PC-9 (cell line): ENCODE results near the gene ADAMTSL1. TPM values are rescaled to one million over a fixed set of nuclear protein-coding genes. Genes with fewer than 3 reads are reported as not detected.

Experiments used
- BruUV-seq: library from RNA; stranded (reverse); fragments of 400-500 nt; replicated peaks from 2 replicates; lab custom pipeline; 2021; lab: Mats Ljungman, UMichigan
- CTCF ChIA-PET: fragments of 300-600 bp; sonication (Branson Sonifier 250); formaldehyde crosslinking; loops from one replicate; lab custom pipeline; 2022; ENCODE audit warnings: antibody characterized with exemption; lab: Charles Lee
- POLR2A ChIA-PET: fragments of 300-600 bp; sonication (Branson Sonifier 250); formaldehyde crosslinking; loops from one replicate; lab custom pipeline; 2022; ENCODE audit warnings: antibody characterized with exemption; ENCODE audit not compliant: unreplicated experiment; lab: Charles Lee
- DNase-seq, 2 experiments: peaks; one replicate each; pipeline versions ENCODE4 v3.0.0 to v3.0.0-alpha.2; 2015 to 2022; ENCODE audit warnings: mixed read lengths in 1 of 2
- H2AFZ ChIP-seq: fragments of 200-600 bp; sonication (generic); 2 replicates; pipeline ENCODE4 v1.8.1; 2017; ENCODE audit warnings: antibody characterized with exemption
- H3F3A ChIP-seq: fragments of 200-600 bp; sonication (generic); 2 replicates; pipeline ENCODE4 v1.8.1; 2017; ENCODE audit warnings: antibody characterized with exemption, mild to moderate bottlenecking, low read depth; ENCODE audit not compliant: insufficient read depth
- H3K27ac ChIP-seq: fragments of 200-600 bp; sonication (generic); 2 replicates; pipeline ENCODE4 v1.6.1; 2016; ENCODE audit warnings: mixed run types
- H3K27me3 ChIP-seq: fragments of 200-600 bp; sonication (generic); 2 replicates; pipeline ENCODE4 v1.6.1; 2016; ENCODE audit warnings: low read depth, mixed run types; ENCODE audit not compliant: insufficient read depth
- H3K36me3 ChIP-seq: fragments of 200-600 bp; sonication (generic); 2 replicates; pipeline ENCODE4 v1.6.1; 2016; ENCODE audit warnings: low read depth, mixed run types
- H3K4me1 ChIP-seq: fragments of 200-600 bp; sonication (generic); replicated peaks from 2 replicates; pipeline ENCODE4 v1.6.1; 2016; ENCODE audit warnings: mixed run types; ENCODE audit not compliant: insufficient read depth
- H3K4me2 ChIP-seq: fragments of 200-600 bp; sonication (generic); 2 replicates; pipeline ENCODE4 v1.6.1; 2017; ENCODE audit warnings: mixed run types
- H3K4me3 ChIP-seq: fragments of 200-600 bp; sonication (generic); 2 replicates; pipeline ENCODE4 v1.6.1; 2016; ENCODE audit warnings: mixed run types
- H3K79me2 ChIP-seq: fragments of 200-600 bp; sonication (generic); 2 replicates; pipeline ENCODE4 v1.6.1; 2017; ENCODE audit warnings: low read depth, mixed run types
- H3K9me2 ChIP-seq: fragments of 200-600 bp; sonication (generic); 2 replicates; pipeline ENCODE4 v1.8.1; 2017; ENCODE audit warnings: mild to moderate bottlenecking; ENCODE audit not compliant: insufficient read depth
- H3K9me3 ChIP-seq: fragments of 200-600 bp; sonication (generic); 2 replicates; pipeline ENCODE4 v1.8.1; 2016; ENCODE audit warnings: low read depth; ENCODE audit not compliant: insufficient read depth
- H4K20me1 ChIP-seq: fragments of 200-600 bp; sonication (generic); 2 replicates; pipeline ENCODE4 v1.8.1; 2017; ENCODE audit not compliant: insufficient read depth
- CTCF ChIP-seq: fragments of 200-600 bp; sonication (generic); conservative IDR thresholded peaks from 2 replicates; pipeline ENCODE4 v1.6.1; 2017; ENCODE audit warnings: mixed run types, antibody characterized with exemption, mild to moderate bottlenecking, moderate library complexity
- EZH2 ChIP-seq: fragments of 200-600 bp; sonication (generic); IDR thresholded peaks from 2 replicates; pipeline ENCODE4 v1.8.0; 2017; ENCODE audit warnings: antibody characterized with exemption, low read depth
- intact Hi-C: fragments of 100-400 bp; cut with micrococcal nuclease; formaldehyde crosslinking; loops from one replicate; pipeline ENCODE4 v1.10.0; 2022; ENCODE audit not compliant: unreplicated experiment
- total RNA-seq: library from RNA; stranded (reverse); gene quantifications from 2 replicates; pipeline ENCODE4 v1.2.3, GENCODE V29; 2021

The ADAMTSL1 gene
- total RNA-seq, 1 experiment from 2014 or later = not detected

DNA sequence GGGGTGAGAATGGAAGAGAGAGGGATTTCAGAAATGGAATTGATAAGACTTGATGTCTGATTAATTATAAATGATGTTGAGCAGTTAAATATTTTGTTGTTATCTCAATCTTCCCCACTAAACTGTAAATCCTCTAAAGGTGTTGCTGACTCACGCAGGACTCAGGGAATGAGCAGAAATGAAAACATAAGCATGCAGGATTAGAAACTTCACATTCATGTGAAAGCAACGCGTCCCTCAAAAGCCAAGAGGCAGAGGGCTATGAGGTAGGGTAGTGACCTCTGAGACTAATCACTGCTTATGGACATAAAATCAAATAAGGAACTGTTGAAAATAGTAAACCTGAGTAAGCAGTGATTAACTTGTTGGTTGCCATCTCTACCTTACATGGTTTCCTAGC, 21.1 kb downstream of the ADAMTSL1 start:
- Histone ChIP-seq H3F3A (no peaks in the 10 kb centered on the region), H3K79me2 (no peaks in the 10 kb centered on the region), H3K9me3 (no peaks in the 10 kb centered on the region), H3K9me2 (no peaks in the 10 kb centered on the region), H3K27ac (no peak overlapping the region), H2AFZ (no peak overlapping the region), H3K27me3 (no peaks in the 10 kb centered on the region), H3K4me1 (peaks cover 17% of the 10 kb centered on the region), H3K36me3 (no peaks in the 10 kb centered on the region), H3K4me2 (no peak overlapping the region), H4K20me1 (no peaks in the 10 kb centered on the region), H3K4me3 (no peak overlapping the region)
- ChIA-PET POLR2A (no interaction called here), CTCF (no interaction called here)
- TF ChIP-seq CTCF (no peak), EZH2 (no peak)
- DNase-seq = no peak
- intact Hi-C loops = no loop called here
- BruUV-seq = no TSS peak

GRCh38 chr9:18496256-18497000, 22.5 kb downstream of the ADAMTSL1 start:
- ChIA-PET POLR2A (interaction anchor here (0.7 kb wide), 1 partner anchor 884 kb away, joined by 4 read pairs; no protein-coding TSS in a partner anchor), CTCF (no interaction called here)
- no peaks in the 10 kb centered on the region for H3K79me2 ChIP-seq
- no peak overlapping the region for H2AFZ ChIP-seq
- H3K4me2 ChIP-seq = no peak overlapping the region
- no TSS peak for BruUV-seq
- H3K9me2 ChIP-seq = no peaks in the 10 kb centered on the region
- no peaks in the 10 kb centered on the region for H3K36me3 ChIP-seq
- no peaks in the 10 kb centered on the region for H3K27me3 ChIP-seq
- H4K20me1 ChIP-seq = no peaks in the 10 kb centered on the region
- no peak for TF ChIP-seq EZH2
- no peak for TF ChIP-seq CTCF
- H3K9me3 ChIP-seq = no peaks in the 10 kb centered on the region
- H3K27ac ChIP-seq = no peak overlapping the region
- intact Hi-C loops = no loop called here
- no peaks in the 10 kb centered on the region for H3F3A ChIP-seq
- H3K4me3 ChIP-seq = no peak overlapping the region
- peaks cover 9% of the 10 kb centered on the region; the same call in 1 of the 2 replicates for H3K4me1 ChIP-seq
- no peak for DNase-seq

GRCh38 chr9:18499062-18499461, 25.1 kb downstream of the ADAMTSL1 start:
- POLR2A ChIA-PET = no interaction called here
- Histone ChIP-seq H3K36me3 (no peaks in the 10 kb centered on the region), H3K9me2 (no peaks in the 10 kb centered on the region), H2AFZ (no peak overlapping the region), H3K4me2 (no peak overlapping the region), H3K27ac (no peak overlapping the region), H4K20me1 (no peaks in the 10 kb centered on the region), H3K4me1 (no peaks in the 10 kb centered on the region), H3F3A (no peaks in the 10 kb centered on the region), H3K4me3 (no peak overlapping the region), H3K27me3 (no peaks in the 10 kb centered on the region), H3K9me3 (no peaks in the 10 kb centered on the region), H3K79me2 (no peaks in the 10 kb centered on the region)
- no peak for DNase-seq
- intact Hi-C loops = no loop called here
- CTCF ChIA-PET = no interaction called here
- BruUV-seq = no TSS peak
- TF ChIP-seq EZH2 (no peak), CTCF (no peak)
